Endothelial cell of umbilical vein (primary cell): ENCODE results near the gene ARRB1. TPM values are rescaled to one million over a fixed set of nuclear protein-coding genes. Genes with fewer than 3 reads are reported as not detected.
A peak's percentile ranks its signal among the peaks of the same experiment; 100 is the strongest.

ENCODE experiments used
- BruUV-seq: library from RNA; stranded (reverse); fragments of 400-500 nt; replicated peaks from 2 replicates; lab custom pipeline; 2021; lab: Mats Ljungman, UMichigan
- CTCF ChIA-PET: fragments of 300-600, 350-600 bp; sonication (Branson Sonifier 250); formaldehyde crosslinking; loops from one replicate; lab custom pipeline; 2021; ENCODE audit warnings: antibody characterized with exemption, inconsistent platforms; lab: Charles Lee
- POLR2A ChIA-PET: fragments of 300-600, 350-600 bp; sonication (Branson Sonifier 250); formaldehyde crosslinking; loops from one replicate; lab custom pipeline; 2021; ENCODE audit warnings: antibody characterized with exemption, inconsistent platforms; lab: Charles Lee
- DNase-seq: peaks from one replicate; pipeline ENCODE4 v3.0.0-alpha.2; 2011; ENCODE audit warnings: low read depth, low spot score
- FAIRE-seq: peaks from 2 replicates; lab custom pipeline; 2011; peaks lifted over from hg19 to GRCh38; lab: Jason Lieb, UNC
- H2AFZ ChIP-seq: 2 replicates; pipeline ENCODE4 v1.6.0; 2012; ENCODE audit warnings: low read depth, low read length, control low read depth, inconsistent platforms
- H3K27ac ChIP-seq: 2 replicates; pipeline ENCODE4 v1.5.1; 2011; ENCODE audit warnings: low read depth, mild to moderate bottlenecking, control low read depth, low read length, moderate library complexity; ENCODE audit not compliant: insufficient read depth
- H3K27me3 ChIP-seq, 2 experiments: 2 replicates each; pipeline versions ENCODE4 v1.6.0 to v1.6.1; 2011; ENCODE audit warnings: low read length in 2 of 2, mixed read lengths in 1 of 2; ENCODE audit not compliant: control insufficient read depth in 2 of 2, insufficient read depth in 2 of 2
- H3K36me3 ChIP-seq, 2 experiments: 2 replicates in 1 of 2; 3 replicates in 1 of 2; pipeline ENCODE4 v1.5.1; 2011; ENCODE audit warnings: low read length in 2 of 2, mild to moderate bottlenecking in 1 of 2, moderate library complexity in 1 of 2; ENCODE audit not compliant: control insufficient read depth in 2 of 2, insufficient read depth in 2 of 2; ENCODE audit errors: extremely low read depth in 1 of 2
- H3K4me1 ChIP-seq: 3 replicates; pipeline ENCODE4 v1.5.1; 2011; ENCODE audit warnings: mild to moderate bottlenecking, low read length; ENCODE audit not compliant: control insufficient read depth, insufficient read depth; ENCODE audit errors: extremely low read depth
- H3K4me2 ChIP-seq: 2 replicates; pipeline ENCODE4 v1.6.1; 2011; ENCODE audit warnings: low read length, control low read depth, mixed read lengths; ENCODE audit not compliant: insufficient read depth
- H3K4me3 ChIP-seq, 3 experiments: fragments of 200-600 bp in 1 of 3; sonication (generic), shearing (Covaris generic) in 1 of 3; replicated peaks in 1 of 3; 2 replicates each; pipeline ENCODE4 v1.5.1; 2011 to 2016; ENCODE audit warnings: control low read depth in 3 of 3, low read length in 3 of 3, mild to moderate bottlenecking in 2 of 3, inconsistent platforms in 1 of 3, low read depth in 1 of 3, moderate library complexity in 1 of 3; ENCODE audit not compliant: insufficient read depth in 1 of 3
- H3K79me2 ChIP-seq: 2 replicates; pipeline ENCODE4 v1.6.0; 2012; ENCODE audit warnings: low read length, inconsistent platforms; ENCODE audit not compliant: control insufficient read depth, insufficient read depth
- H3K9ac ChIP-seq: replicated peaks from 2 replicates; pipeline ENCODE3; 2011; ENCODE audit warnings: low read length, control low read depth; ENCODE audit not compliant: insufficient read depth; ENCODE audit errors: extremely low read depth
- H3K9me1 ChIP-seq: replicated peaks from 3 replicates; pipeline ENCODE4 v1.6.0; 2011; ENCODE audit warnings: mild to moderate bottlenecking, low read length; ENCODE audit not compliant: control insufficient read depth, insufficient read depth; ENCODE audit errors: extremely low read depth
- H3K9me3 ChIP-seq: replicated peaks from 2 replicates; pipeline ENCODE4 v1.5.1; 2012; ENCODE audit warnings: low read length, inconsistent platforms; ENCODE audit not compliant: control insufficient read depth, insufficient read depth
- H4K20me1 ChIP-seq: replicated peaks from 2 replicates; pipeline ENCODE3; 2011; ENCODE audit warnings: mild to moderate bottlenecking, low read length; ENCODE audit not compliant: control insufficient read depth, insufficient read depth; ENCODE audit errors: extremely low read depth
- CTCF ChIP-seq, 2 donors: IDR thresholded peaks; 1 replicate in 1 of 2; 2 replicates in 1 of 2; pipeline ENCODE4 v1.5.1; 2011; ENCODE audit warnings: low read length in 2 of 2, mild to moderate bottlenecking in 2 of 2, moderate library complexity in 2 of 2, control low read depth in 1 of 2, inconsistent platforms in 1 of 2, low read depth in 1 of 2; ENCODE audit not compliant: insufficient read depth in 1 of 2; ENCODE audit errors: extremely low read depth in 1 of 2
- EZH2 ChIP-seq: IDR thresholded peaks from 2 replicates; pipeline ENCODE4 v1.6.1; 2012; ENCODE audit warnings: borderline replicate concordance, low read depth, mild to moderate bottlenecking, moderate library complexity, low read length, inconsistent platforms; ENCODE audit not compliant: severe bottlenecking
- FOS ChIP-seq: IDR thresholded peaks from 2 replicates; pipeline ENCODE4 v1.6.1; 2011; ENCODE audit warnings: mild to moderate bottlenecking, low read length, moderate library complexity, borderline replicate concordance; ENCODE audit not compliant: insufficient read depth
- GATA2 ChIP-seq: IDR thresholded peaks from 2 replicates; pipeline ENCODE4 v1.7.0; 2011; ENCODE audit warnings: low read depth, mild to moderate bottlenecking, moderate library complexity, mixed read lengths, low read length; ENCODE audit not compliant: insufficient read length, insufficient read depth
- JUN ChIP-seq: IDR thresholded peaks from 2 replicates; pipeline ENCODE4 v1.6.1; 2011; ENCODE audit warnings: borderline replicate concordance, low read depth; ENCODE audit not compliant: insufficient read length, insufficient read depth
- MYC ChIP-seq: IDR thresholded peaks from one replicate; pipeline ENCODE4 v1.6.1; 2011; ENCODE audit warnings: mild to moderate bottlenecking, low read depth, low read length
- POLR2A ChIP-seq: IDR thresholded peaks from 2 replicates; pipeline ENCODE4 v1.6.1; 2012; ENCODE audit warnings: low read depth, mild to moderate bottlenecking, control low read depth, low read length
- POLR2AphosphoS5 ChIP-seq: IDR thresholded peaks from 2 replicates; pipeline ENCODE4 v1.6.1; 2012; ENCODE audit warnings: low read depth, mild to moderate bottlenecking, control low read depth, low read length, moderate library complexity; ENCODE audit not compliant: insufficient read depth
- dilution Hi-C: fragments of 300-500 bp; cut with MboI; formaldehyde crosslinking; loops from one replicate; pipeline ENCODE4 v1.15.0; 2019; ENCODE audit warnings: low sequenced_read_pairs; ENCODE audit not compliant: extremely low pct_ligation_motif_present
- intact Hi-C: fragments of 100-400 bp; cut with micrococcal nuclease; formaldehyde crosslinking; loops from one replicate; pipeline ENCODE4 v1.10.0; 2022
- polyA plus RNA-seq, 4 experiments: library from polyadenylated mRNA; depleted of rRNA in 3 of 4; stranded (reverse) in 3 of 4; unstranded in 1 of 4; fragments of >200 nt; gene quantifications; 2 replicates each; pipeline versions ENCODE4 v1.2.1 to v1.2.3, GENCODE V29; 2011 to 2012; ENCODE audit warnings: missing spikeins in 1 of 4
- total RNA-seq: library from RNA; stranded (reverse); gene quantifications from 2 replicates; pipeline ENCODE4 v1.2.3, GENCODE V29; 2021
- TF ChIP-seq, protein P1 (sequence below): IDR thresholded peaks from 2 replicates; pipeline ENCODE4 v1.6.1; 2011; ENCODE audit not compliant: insufficient read depth, insufficient read length

ARRB1 gene
- total and polyA plus RNA-seq, 2 donors (not counting 3 experiments of a cell fraction or from before 2014, with no cell fraction given) = 63.9 to 92.6 TPM

- H3K79me2 ChIP-seq = peaks cover 28% of the 10 kb centered on the region
- intact Hi-C loops (loop anchor here (1.0 kb wide), 1 partner anchor 70 kb away; no protein-coding TSS in a partner anchor), dilution Hi-C loops (no loop called here)
- no peaks in the 10 kb centered on the region for H3K27me3 ChIP-seq
- DNase-seq = no peak
- H3K4me3 ChIP-seq = peak overlapping the region in 2 of 3 experiments; percentile 1 to 85
- H2AFZ ChIP-seq = no peak overlapping the region
- H3K4me2 ChIP-seq = peak overlapping the region; percentile 55
- no TSS peak for BruUV-seq
- ChIA-PET POLR2A (no interaction called here), CTCF (interaction anchor here (0.8 to 5.5 kb wide), 13 partner anchors 8 to 70 kb away, joined by 3 to 28 read pairs (median 4); no protein-coding TSS in a partner anchor)
- H3K27ac ChIP-seq = peak overlapping the region; percentile 80
- TF ChIP-seq MYC = no peak
- no peak for TF ChIP-seq GATA2
- TF ChIP-seq, protein P1, sequence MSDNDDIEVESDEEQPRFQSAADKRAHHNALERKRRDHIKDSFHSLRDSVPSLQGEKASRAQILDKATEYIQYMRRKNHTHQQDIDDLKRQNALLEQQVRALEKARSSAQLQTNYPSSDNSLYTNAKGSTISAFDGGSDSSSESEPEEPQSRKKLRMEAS = no peak
- TF ChIP-seq POLR2AphosphoS5 = no peak
- TF ChIP-seq JUN = no peak
- TF ChIP-seq POLR2A = no peak
- TF ChIP-seq FOS = no peak
- TF ChIP-seq EZH2 = no peak
- TF ChIP-seq CTCF (IDR thresholded peaks at IDR 0.05; ENCODE audit: extremely low read depth in 1 of 2, insufficient read depth in 1 of 2, low read depth in 1 of 2, low read length in 2 of 2) = no peak
- peak; percentile 69 for FAIRE-seq
- H3K9me1 ChIP-seq = no peaks in the 10 kb centered on the region
- no peaks in the 10 kb centered on the region for H3K9me3 ChIP-seq
- H4K20me1 ChIP-seq = no peaks in the 10 kb centered on the region
- peaks cover 45% of the 10 kb centered on the region for H3K4me1 ChIP-seq
- H3K9ac ChIP-seq = peak overlapping the region; percentile 19
- H3K36me3 ChIP-seq = no peaks in the 10 kb centered on the region
Observed at GRCh38 chr11:75350122-75350742, 1.2 kb downstream of the ARRB1 start.
